Measurements from ENCODE around the gene TSPAN3. TPM values are rescaled to one million over a fixed set of nuclear protein-coding genes. Genes with fewer than 3 reads are reported as not detected.

TSPAN3 gene
- total RNA-seq, 1 donor from 2014 or later: 359 TPM

DNA sequence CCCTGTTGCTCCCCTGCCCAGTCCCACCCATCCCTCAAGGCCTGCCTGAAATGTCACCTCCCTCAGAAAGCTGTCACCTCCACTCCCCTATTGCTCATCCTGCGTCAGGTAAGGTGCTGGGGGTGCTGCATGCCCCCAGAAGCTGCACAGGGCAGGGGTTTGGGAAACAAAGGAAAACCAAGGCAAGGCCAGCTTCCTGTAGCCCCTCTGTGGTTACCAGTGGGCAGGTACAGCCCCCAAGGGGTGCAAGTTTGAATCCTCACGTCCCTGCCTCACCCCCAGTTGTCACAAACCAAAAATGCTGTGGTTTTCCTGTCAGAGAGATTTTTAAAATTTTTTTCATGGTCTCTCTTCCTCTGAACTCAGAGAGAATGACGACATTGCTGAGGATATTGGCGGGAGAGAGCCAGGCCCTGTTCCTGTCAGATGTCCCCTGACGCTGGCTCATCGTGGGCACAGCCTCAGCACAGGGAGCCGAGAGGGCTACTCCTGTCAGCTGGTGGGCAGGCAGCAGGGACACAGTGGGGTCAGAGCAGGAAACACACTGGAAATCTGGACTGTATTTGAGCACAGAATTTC, 49.0 kb downstream of the TSPAN3 start:
- Histone ChIP-seq H3K4me1 (no peaks in the 10 kb centered on the region), H3K9me3 (no peaks in the 10 kb centered on the region), H3K27ac (no peak overlapping the region), H3K4me3 (no peak overlapping the region), H3K27me3 (no peaks in the 10 kb centered on the region), H3K36me3 (no peaks in the 10 kb centered on the region)
- TF ChIP-seq, protein P1, sequence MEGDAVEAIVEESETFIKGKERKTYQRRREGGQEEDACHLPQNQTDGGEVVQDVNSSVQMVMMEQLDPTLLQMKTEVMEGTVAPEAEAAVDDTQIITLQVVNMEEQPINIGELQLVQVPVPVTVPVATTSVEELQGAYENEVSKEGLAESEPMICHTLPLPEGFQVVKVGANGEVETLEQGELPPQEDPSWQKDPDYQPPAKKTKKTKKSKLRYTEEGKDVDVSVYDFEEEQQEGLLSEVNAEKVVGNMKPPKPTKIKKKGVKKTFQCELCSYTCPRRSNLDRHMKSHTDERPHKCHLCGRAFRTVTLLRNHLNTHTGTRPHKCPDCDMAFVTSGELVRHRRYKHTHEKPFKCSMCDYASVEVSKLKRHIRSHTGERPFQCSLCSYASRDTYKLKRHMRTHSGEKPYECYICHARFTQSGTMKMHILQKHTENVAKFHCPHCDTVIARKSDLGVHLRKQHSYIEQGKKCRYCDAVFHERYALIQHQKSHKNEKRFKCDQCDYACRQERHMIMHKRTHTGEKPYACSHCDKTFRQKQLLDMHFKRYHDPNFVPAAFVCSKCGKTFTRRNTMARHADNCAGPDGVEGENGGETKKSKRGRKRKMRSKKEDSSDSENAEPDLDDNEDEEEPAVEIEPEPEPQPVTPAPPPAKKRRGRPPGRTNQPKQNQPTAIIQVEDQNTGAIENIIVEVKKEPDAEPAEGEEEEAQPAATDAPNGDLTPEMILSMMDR (IDR thresholded peaks at IDR 0.05): no peak
- intact Hi-C loops (cut with DNase I): no loop called here
- DNase-seq (peak; percentile 65), ATAC-seq (no peak)

GRCh38 chr15:77021088-77021481, 49.8 kb downstream of the TSPAN3 start:
- Histone ChIP-seq H3K36me3 (no peaks in the 10 kb centered on the region), H3K4me1 (no peaks in the 10 kb centered on the region), H3K27ac (no peak overlapping the region), H3K27me3 (no peaks in the 10 kb centered on the region), H3K4me3 (no peak overlapping the region), H3K9me3 (no peaks in the 10 kb centered on the region)
- TF ChIP-seq, protein P1 (IDR thresholded peaks at IDR 0.05): no peak
- ATAC-seq (no peak), DNase-seq (no peak)
- intact Hi-C loops (cut with DNase I): no loop called here

DNA sequence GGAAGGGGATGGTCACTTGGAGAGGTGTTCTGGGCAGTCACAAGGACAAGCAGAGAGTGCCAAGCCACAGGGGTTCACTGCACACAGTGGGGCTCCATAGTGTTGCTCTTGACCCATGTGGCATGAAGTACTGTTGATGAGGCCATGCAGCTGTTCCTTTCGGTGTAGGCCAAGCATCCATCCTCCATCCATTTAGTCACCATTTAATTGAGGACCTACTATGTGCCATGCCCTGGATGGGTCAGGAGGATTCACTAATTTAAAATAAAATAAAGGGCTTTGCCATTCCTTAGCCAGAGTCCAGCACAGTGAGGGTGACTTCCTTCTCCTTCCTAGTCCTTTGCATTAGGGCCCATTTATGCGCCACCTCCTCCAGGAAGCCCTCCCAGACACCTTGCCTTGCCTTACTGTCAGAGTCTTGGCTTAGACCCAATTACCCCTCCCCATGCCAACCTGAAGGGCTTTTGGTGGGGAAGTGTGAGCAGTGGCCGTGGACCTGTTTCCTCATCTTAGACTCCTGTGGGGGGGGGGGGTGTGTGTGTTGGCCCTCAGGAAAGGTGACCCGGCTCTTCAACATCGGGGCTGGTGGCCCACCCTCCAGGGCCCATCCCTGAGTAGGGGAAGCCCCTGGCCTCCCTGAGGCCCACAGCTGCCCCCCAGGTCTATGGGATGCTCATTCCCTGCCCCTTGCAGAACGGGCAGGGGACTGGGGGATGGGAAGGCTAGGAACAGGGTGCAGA, 50.4 kb downstream of the TSPAN3 start:
- H3K27me3 ChIP-seq: no peaks in the 10 kb centered on the region
- H3K27ac ChIP-seq: no peak overlapping the region
- DNase-seq (no peak), ATAC-seq (no peak)
- TF ChIP-seq, protein P1 (IDR thresholded peaks at IDR 0.05): no peak
- no peaks in the 10 kb centered on the region for H3K9me3 ChIP-seq
- intact Hi-C loops (cut with DNase I): no loop called here
- no peak overlapping the region for H3K4me3 ChIP-seq
- H3K4me1 ChIP-seq: no peaks in the 10 kb centered on the region
- no peaks in the 10 kb centered on the region for H3K36me3 ChIP-seq

DNA sequence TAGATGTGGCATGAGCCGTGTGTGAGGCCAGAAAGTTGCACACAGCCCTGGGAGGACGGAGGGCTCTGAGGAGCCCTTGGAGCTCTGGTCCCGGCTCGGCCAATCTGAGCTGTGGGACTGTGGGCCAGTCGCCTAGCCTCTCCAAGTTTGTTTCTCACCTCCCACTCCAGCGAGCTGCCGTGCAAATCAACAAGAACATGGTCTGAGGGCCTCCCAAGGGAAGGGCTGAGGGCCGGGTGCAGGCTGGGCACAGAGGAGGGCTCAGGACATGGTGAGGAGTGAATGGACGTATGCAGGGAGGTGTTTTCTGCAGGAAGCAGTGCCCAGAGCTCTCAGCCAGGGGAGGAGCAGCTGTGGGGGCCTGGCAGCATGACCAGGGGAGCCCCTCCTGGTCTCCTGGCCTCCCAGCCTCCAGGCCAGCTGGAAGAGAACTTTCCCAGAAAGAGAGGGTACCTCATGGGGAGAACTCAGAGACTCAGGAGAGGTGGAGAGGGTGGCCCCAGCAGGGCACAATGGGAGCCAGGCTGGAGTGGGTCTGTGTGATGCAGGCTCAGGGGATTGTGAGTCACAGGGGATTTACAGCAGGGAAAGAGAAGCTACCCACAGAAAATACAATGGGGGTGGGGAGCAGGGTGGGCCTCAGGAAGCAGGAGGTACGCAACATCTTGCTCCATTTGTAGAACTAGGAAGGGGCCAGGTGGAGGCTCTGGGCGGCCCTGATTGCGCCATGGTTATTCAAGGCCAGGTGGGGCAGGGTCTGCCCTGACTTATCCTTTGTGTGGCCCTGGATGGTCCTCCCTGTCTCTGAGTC, 51.2 kb downstream of the TSPAN3 start:
- Histone ChIP-seq H3K27me3 (no peaks in the 10 kb centered on the region), H3K27ac (no peak overlapping the region), H3K4me3 (no peak overlapping the region), H3K4me1 (no peaks in the 10 kb centered on the region), H3K36me3 (no peaks in the 10 kb centered on the region), H3K9me3 (no peaks in the 10 kb centered on the region)
- DNase-seq (peak; percentile 54), ATAC-seq (no peak)
- TF ChIP-seq, protein P1 (IDR thresholded peaks at IDR 0.05): no peak
- intact Hi-C loops (cut with DNase I): no loop called here

DNA sequence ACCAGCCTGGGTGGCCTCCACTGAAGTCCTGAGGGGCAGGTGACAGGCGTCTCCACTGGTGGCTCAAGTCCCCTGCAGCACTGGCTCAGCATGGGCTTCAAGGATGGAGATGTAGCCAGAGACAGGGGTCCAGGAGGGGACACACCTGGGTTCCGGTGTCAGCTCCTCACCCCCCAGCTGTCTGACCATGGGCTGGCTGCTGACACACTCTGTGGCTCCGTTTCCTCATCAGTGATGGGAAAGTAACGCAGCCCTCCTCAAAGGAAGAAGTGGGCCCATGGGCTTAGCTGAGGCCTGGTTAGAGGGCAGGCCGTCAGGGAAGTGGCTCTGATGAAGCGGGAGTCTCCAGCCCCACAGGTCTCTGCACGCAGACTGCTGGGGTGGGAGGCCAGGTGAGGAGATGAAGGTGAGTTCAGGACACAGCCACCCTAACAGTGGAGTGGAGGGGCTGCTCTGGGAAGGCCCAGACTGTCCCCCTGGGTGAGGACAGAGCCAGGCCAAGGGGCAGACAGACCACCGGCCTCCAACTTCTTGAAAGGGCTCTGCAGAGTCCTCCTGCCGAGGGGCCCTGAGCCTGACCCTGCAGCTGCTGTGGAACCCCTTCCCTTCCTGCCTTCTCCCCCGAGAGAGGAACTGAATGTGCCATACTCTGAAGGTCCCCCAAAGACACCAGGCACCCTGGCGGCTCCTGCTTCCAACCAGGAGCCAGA, 52.0 kb downstream of the TSPAN3 start:
- Histone ChIP-seq H3K4me1 (no peaks in the 10 kb centered on the region), H3K27me3 (no peaks in the 10 kb centered on the region), H3K4me3 (no peak overlapping the region), H3K27ac (no peak overlapping the region), H3K9me3 (no peaks in the 10 kb centered on the region), H3K36me3 (no peaks in the 10 kb centered on the region)
- DNase-seq (no peak), ATAC-seq (no peak)
- intact Hi-C loops (cut with DNase I): no loop called here
- TF ChIP-seq, protein P1 (IDR thresholded peaks at IDR 0.05): no peak

Measured in upper lobe of right lung (tissue), 1 donor.